Keratinocyte (primary cell): ENCODE data around the gene TMIGD2. TPM values are rescaled to one million over a fixed set of nuclear protein-coding genes. Genes with fewer than 3 reads are reported as not detected.

Experiments
- DNase-seq: peaks from one replicate; pipeline ENCODE4 v3.0.0-alpha.2; 2011; ENCODE audit warnings: low read depth, missing footprints, low spot score
- FAIRE-seq: peaks from 2 replicates; lab custom pipeline; 2011; peaks lifted over from hg19 to GRCh38; lab: Jason Lieb, UNC
- H2AFZ ChIP-seq: 2 replicates; pipeline ENCODE4 v1.6.0; 2012; ENCODE audit warnings: low read length, control low read depth, inconsistent platforms; ENCODE audit not compliant: control insufficient read depth
- H3K27ac ChIP-seq: 2 replicates; pipeline ENCODE4 v1.5.1; 2011; ENCODE audit warnings: low read length; ENCODE audit not compliant: control insufficient read depth, insufficient read depth
- H3K27me3 ChIP-seq: 3 replicates; pipeline ENCODE4 v1.6.0; 2011; ENCODE audit warnings: low read length; ENCODE audit not compliant: control insufficient read depth, insufficient read depth; ENCODE audit errors: extremely low read depth
- H3K36me3 ChIP-seq, 2 experiments: 2 replicates in 1 of 2; 3 replicates in 1 of 2; pipeline ENCODE4 v1.5.1; 2011; ENCODE audit warnings: low read length in 2 of 2, mild to moderate bottlenecking in 1 of 2; ENCODE audit not compliant: control insufficient read depth in 2 of 2, insufficient read depth in 2 of 2; ENCODE audit errors: extremely low read depth in 1 of 2
- H3K4me1 ChIP-seq: 3 replicates; pipeline ENCODE4 v1.5.1; 2011; ENCODE audit warnings: low read length; ENCODE audit not compliant: control insufficient read depth, insufficient read depth; ENCODE audit errors: extremely low read depth
- H3K4me2 ChIP-seq: 3 replicates; pipeline ENCODE4 v1.6.0; 2011; ENCODE audit warnings: low read depth, low read length; ENCODE audit not compliant: control insufficient read depth, insufficient read depth; ENCODE audit errors: extremely low read depth
- H3K4me3 ChIP-seq, 3 experiments: fragments of 200-600 bp in 1 of 3; sonication (generic) in 1 of 3; 2 replicates in 2 of 3; 3 replicates in 1 of 3; pipeline ENCODE4 v1.5.1; 2011 to 2016; ENCODE audit warnings: low read length in 3 of 3, mild to moderate bottlenecking in 3 of 3, control low read depth in 2 of 3, inconsistent platforms in 1 of 3, low read depth in 1 of 3, mixed read lengths in 1 of 3, mixed run types in 1 of 3, moderate library complexity in 1 of 3; ENCODE audit not compliant: control insufficient read depth in 2 of 3, insufficient read depth in 2 of 3; ENCODE audit errors: extremely low read depth in 1 of 3
- H3K79me2 ChIP-seq: 2 replicates; pipeline ENCODE4 v1.6.0; 2012; ENCODE audit warnings: low read length; ENCODE audit not compliant: control insufficient read depth, insufficient read depth
- H3K9ac ChIP-seq: 3 replicates; pipeline ENCODE4 v1.6.0; 2011; ENCODE audit warnings: low read length; ENCODE audit not compliant: control insufficient read depth, insufficient read depth; ENCODE audit errors: extremely low read depth
- H3K9me1 ChIP-seq: 3 replicates; pipeline ENCODE4 v1.6.0; 2011; ENCODE audit warnings: low read length; ENCODE audit not compliant: control insufficient read depth, insufficient read depth; ENCODE audit errors: extremely low read depth
- H3K9me3 ChIP-seq: 2 replicates; pipeline ENCODE4 v1.5.1; 2012; ENCODE audit warnings: low read depth, low read length; ENCODE audit not compliant: control insufficient read depth
- H4K20me1 ChIP-seq: 3 replicates; pipeline ENCODE4 v1.6.0; 2011; ENCODE audit warnings: low read length; ENCODE audit not compliant: control insufficient read depth, insufficient read depth; ENCODE audit errors: extremely low read depth
- EZH2 ChIP-seq: IDR thresholded peaks from one replicate; pipeline ENCODE4 v1.6.1; 2012; ENCODE audit warnings: inconsistent platforms, mild to moderate bottlenecking, low read length, moderate library complexity
- dilution Hi-C: fragments of 300-500 bp; cut with MboI; formaldehyde crosslinking; loops from one replicate; pipeline ENCODE4 v1.7.0; 2020; ENCODE audit warnings: low sequenced_read_pairs; ENCODE audit not compliant: extremely low pct_ligation_motif_present
- polyA plus RNA-seq, 5 experiments: library from polyadenylated mRNA; depleted of rRNA in 3 of 5; stranded (reverse) in 3 of 5; stranded (forward) in 1 of 5; unstranded in 1 of 5; fragments of >200 nt; gene quantifications; 1 replicate in 1 of 5; 2 replicates in 3 of 5; 3 replicates in 1 of 5; pipeline versions ENCODE4 v1.2.1 to v1.2.3, GENCODE V29; 2011 to 2012; ENCODE audit warnings: missing spikeins in 2 of 5, low read depth in 1 of 5, low replicate concordance in 1 of 5
- TF ChIP-seq, protein P1 (sequence below), 3 experiments: IDR thresholded peaks in 1 of 3; conservative IDR thresholded peaks in 1 of 3; optimal IDR thresholded peaks in 1 of 3; 2 replicates in 2 of 3; 3 replicates in 1 of 3; pipeline versions ENCODE3 to v1.5.1; 2011; ENCODE audit warnings: low read length in 3 of 3, mild to moderate bottlenecking in 3 of 3, moderate library complexity in 2 of 3, control low read depth in 1 of 3, inconsistent platforms in 1 of 3; ENCODE audit not compliant: insufficient read depth in 2 of 3; ENCODE audit errors: extremely low read depth in 1 of 3

The TMIGD2 gene
- polyA plus RNA-seq, 1 donor (not counting 4 experiments of a cell fraction or from before 2014, with no cell fraction given): not detected

- dilution Hi-C loops: no loop called here
- Histone ChIP-seq H3K27ac (no peak overlapping the region), H3K4me1 (no peaks in the 10 kb centered on the region), H2AFZ (no peak overlapping the region), H3K79me2 (no peaks in the 10 kb centered on the region), H3K9ac (no peak overlapping the region), H3K9me3 (no peaks in the 10 kb centered on the region), H3K4me3 (peak overlapping the region in 1 of 3 experiments; percentile 42), H3K36me3 (peaks cover 0 to 6% of the 10 kb centered on the region in 2 experiments), H3K9me1 (no peaks in the 10 kb centered on the region), H3K27me3 (no peaks in the 10 kb centered on the region), H3K4me2 (peak overlapping the region; percentile 70), H4K20me1 (no peaks in the 10 kb centered on the region)
- no peak for FAIRE-seq
- no peak for TF ChIP-seq EZH2
- TF ChIP-seq, protein P1, sequence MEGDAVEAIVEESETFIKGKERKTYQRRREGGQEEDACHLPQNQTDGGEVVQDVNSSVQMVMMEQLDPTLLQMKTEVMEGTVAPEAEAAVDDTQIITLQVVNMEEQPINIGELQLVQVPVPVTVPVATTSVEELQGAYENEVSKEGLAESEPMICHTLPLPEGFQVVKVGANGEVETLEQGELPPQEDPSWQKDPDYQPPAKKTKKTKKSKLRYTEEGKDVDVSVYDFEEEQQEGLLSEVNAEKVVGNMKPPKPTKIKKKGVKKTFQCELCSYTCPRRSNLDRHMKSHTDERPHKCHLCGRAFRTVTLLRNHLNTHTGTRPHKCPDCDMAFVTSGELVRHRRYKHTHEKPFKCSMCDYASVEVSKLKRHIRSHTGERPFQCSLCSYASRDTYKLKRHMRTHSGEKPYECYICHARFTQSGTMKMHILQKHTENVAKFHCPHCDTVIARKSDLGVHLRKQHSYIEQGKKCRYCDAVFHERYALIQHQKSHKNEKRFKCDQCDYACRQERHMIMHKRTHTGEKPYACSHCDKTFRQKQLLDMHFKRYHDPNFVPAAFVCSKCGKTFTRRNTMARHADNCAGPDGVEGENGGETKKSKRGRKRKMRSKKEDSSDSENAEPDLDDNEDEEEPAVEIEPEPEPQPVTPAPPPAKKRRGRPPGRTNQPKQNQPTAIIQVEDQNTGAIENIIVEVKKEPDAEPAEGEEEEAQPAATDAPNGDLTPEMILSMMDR (optimal IDR thresholded peaks at IDR 0.05 in 1 of 3, IDR thresholded peaks at IDR 0.05 in 1 of 3, conservative IDR thresholded peaks at IDR 0.05 in 1 of 3; ENCODE audit: extremely low read depth in 1 of 3, insufficient read depth in 2 of 3, low read length in 3 of 3): no peak
- no peak for DNase-seq
Measured at GRCh38 chr19:4327252-4327876, 25.2 kb upstream of the TMIGD2 start.

DNA sequence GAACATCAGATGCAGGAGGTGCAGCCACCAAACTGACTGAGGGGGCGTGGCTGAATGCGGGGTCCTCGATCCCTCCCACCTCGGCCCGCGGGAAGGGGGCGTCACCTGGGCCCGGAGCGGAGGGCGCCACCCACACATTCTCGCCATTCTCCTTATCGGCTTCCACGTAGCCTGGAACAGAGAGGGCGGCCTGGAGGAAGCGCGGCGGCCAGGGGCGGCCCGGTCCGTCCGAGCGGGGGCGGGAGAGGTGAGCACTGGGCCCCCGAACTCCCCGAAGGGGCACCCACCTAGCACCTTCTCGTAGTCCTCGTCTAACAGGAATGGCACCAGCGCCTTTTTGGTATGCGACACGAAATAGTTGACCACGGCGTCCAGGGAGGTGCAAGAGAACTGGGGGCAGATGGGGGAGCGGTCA, 24.7 kb upstream of the TMIGD2 start:
- Histone ChIP-seq H3K36me3 (peaks cover 0 to 5% of the 10 kb centered on the region in 2 experiments), H2AFZ (no peak overlapping the region), H3K4me2 (no peak overlapping the region), H3K79me2 (no peaks in the 10 kb centered on the region), H3K9me1 (no peaks in the 10 kb centered on the region), H3K9ac (no peak overlapping the region), H3K9me3 (no peaks in the 10 kb centered on the region), H4K20me1 (no peaks in the 10 kb centered on the region), H3K27ac (no peak overlapping the region), H3K27me3 (no peaks in the 10 kb centered on the region), H3K4me3 (no peak overlapping the region), H3K4me1 (no peaks in the 10 kb centered on the region)
- dilution Hi-C loops: no loop called here
- DNase-seq (no peak), FAIRE-seq (no peak)
- no peak for TF ChIP-seq EZH2
- TF ChIP-seq, protein P1 (optimal IDR thresholded peaks at IDR 0.05 in 1 of 3, IDR thresholded peaks at IDR 0.05 in 1 of 3, conservative IDR thresholded peaks at IDR 0.05 in 1 of 3; ENCODE audit: extremely low read depth in 1 of 3, insufficient read depth in 2 of 3, low read length in 3 of 3): no peak
